ENCODE data around the gene PCDH15. TPM values are rescaled to one million over a fixed set of nuclear protein-coding genes. Genes with fewer than 3 reads are reported as not detected.

PCDH15 gene
- total RNA-seq, 4 donors from 2014 or later, result 0.14 to 0.48 (median 0.37) TPM; not detected in 1

- Histone ChIP-seq H3K27me3 (no peaks in the 10 kb centered on the region), H3K36me3 (no peaks in the 10 kb centered on the region), H3K9me3 (no peaks in the 10 kb centered on the region), H3K27ac (no peak overlapping the region), H3K4me1 (no peaks in the 10 kb centered on the region), H3K4me3 (no peak overlapping the region)
- TF ChIP-seq POLR2A (IDR thresholded peaks at IDR 0.05), result no peak
- TF ChIP-seq EP300 (IDR thresholded peaks at IDR 0.05; ENCODE audit: low read depth), result no peak
- no peak for TF ChIP-seq CTCF (IDR thresholded peaks at IDR 0.05)
- TF ChIP-seq POLR2AphosphoS5 (IDR thresholded peaks at IDR 0.05), result no peak
- in situ Hi-C loops (cut with MboI; ENCODE audit: low pct_ligation_motif_present in 1 of 4, low pct_unique_long_range_greater_than_20kb in 1 of 4, low sequenced_read_pairs in 3 of 4), result no loop called here
- DNase-seq, result no peak
- WGBS, 2 donors (ENCODE audit: low coverage in 1 of 2), result 57% methylated on average over 1 of the region's 1 CpG; no CpG with 5 or more reads in 1 of the 2 donors
- intact Hi-C loops (cut with DNase I; ENCODE audit: low total_unique reads), result no loop called here
Observed at GRCh38 chr10:54470324-54470631, 330.8 kb downstream of the PCDH15 start.

GRCh38 chr10:54469587-54470323 lies 331.3 kb downstream of the PCDH15 start:
- Histone ChIP-seq H3K4me1 (no peaks in the 10 kb centered on the region), H3K9me3 (no peaks in the 10 kb centered on the region), H3K27me3 (no peaks in the 10 kb centered on the region), H3K4me3 (no peak overlapping the region), H3K27ac (no peak overlapping the region), H3K36me3 (no peaks in the 10 kb centered on the region)
- WGBS, 2 donors (ENCODE audit: low coverage in 1 of 2), result 57 to 89% methylated on average over 1 to 8 of the region's 8 CpGs
- TF ChIP-seq POLR2A (IDR thresholded peaks at IDR 0.05) (no peak), POLR2AphosphoS5 (IDR thresholded peaks at IDR 0.05) (no peak), EP300 (IDR thresholded peaks at IDR 0.05; ENCODE audit: low read depth) (no peak), CTCF (IDR thresholded peaks at IDR 0.05) (no peak)
- DNase-seq, result no peak
- intact Hi-C loops (cut with DNase I; ENCODE audit: low total_unique reads) (no loop called here), in situ Hi-C loops (cut with MboI; ENCODE audit: low pct_ligation_motif_present in 1 of 4, low pct_unique_long_range_greater_than_20kb in 1 of 4, low sequenced_read_pairs in 3 of 4) (no loop called here)

- in situ Hi-C loops (cut with MboI; ENCODE audit: low pct_ligation_motif_present in 1 of 4, low pct_unique_long_range_greater_than_20kb in 1 of 4, low sequenced_read_pairs in 3 of 4) (no loop called here), intact Hi-C loops (cut with DNase I; ENCODE audit: low total_unique reads) (no loop called here)
- H3K4me3 ChIP-seq, result no peak overlapping the region
- H3K4me1 ChIP-seq, result no peaks in the 10 kb centered on the region
- WGBS, 2 donors (ENCODE audit: low coverage in 1 of 2), result 78 to 93% methylated on average over 1 of the region's 1 CpG
- no peak for TF ChIP-seq POLR2AphosphoS5 (IDR thresholded peaks at IDR 0.05)
- TF ChIP-seq EP300 (IDR thresholded peaks at IDR 0.05; ENCODE audit: low read depth), result no peak
- no peak for TF ChIP-seq CTCF (IDR thresholded peaks at IDR 0.05)
- no peak for TF ChIP-seq POLR2A (IDR thresholded peaks at IDR 0.05)
- no peaks in the 10 kb centered on the region for H3K36me3 ChIP-seq
- H3K27ac ChIP-seq, result no peak overlapping the region
- no peaks in the 10 kb centered on the region for H3K27me3 ChIP-seq
- DNase-seq, result no peak
- no peaks in the 10 kb centered on the region for H3K9me3 ChIP-seq
Observed at GRCh38 chr10:54454271-54454670, 346.8 kb downstream of the PCDH15 start.

GRCh38 chr10:54449056-54449455 lies 352.0 kb downstream of the PCDH15 start:
- H3K36me3 ChIP-seq, result no peaks in the 10 kb centered on the region
- H3K4me1 ChIP-seq, result no peaks in the 10 kb centered on the region
- H3K9me3 ChIP-seq, result no peaks in the 10 kb centered on the region
- DNase-seq, result no peak
- intact Hi-C loops (cut with DNase I; ENCODE audit: low total_unique reads) (no loop called here), in situ Hi-C loops (cut with MboI; ENCODE audit: low pct_ligation_motif_present in 1 of 4, low pct_unique_long_range_greater_than_20kb in 1 of 4, low sequenced_read_pairs in 3 of 4) (no loop called here)
- H3K27ac ChIP-seq, result no peak overlapping the region
- TF ChIP-seq POLR2A (IDR thresholded peaks at IDR 0.05) (no peak), POLR2AphosphoS5 (IDR thresholded peaks at IDR 0.05) (no peak), EP300 (IDR thresholded peaks at IDR 0.05; ENCODE audit: low read depth) (no peak)
- no peaks in the 10 kb centered on the region for H3K27me3 ChIP-seq
- WGBS, 2 donors (ENCODE audit: low coverage in 1 of 2), result 83 to 84% methylated on average over 1 of the region's 1 CpG
- no peak overlapping the region for H3K4me3 ChIP-seq

GRCh38 chr10:54444170-54444569 lies 356.9 kb downstream of the PCDH15 start:
- Histone ChIP-seq H3K4me1 (no peaks in the 10 kb centered on the region), H3K36me3 (no peaks in the 10 kb centered on the region), H3K9me3 (no peaks in the 10 kb centered on the region), H3K27ac (no peak overlapping the region), H3K27me3 (no peaks in the 10 kb centered on the region), H3K4me3 (no peak overlapping the region)
- in situ Hi-C loops (cut with MboI; ENCODE audit: low pct_ligation_motif_present in 1 of 4, low pct_unique_long_range_greater_than_20kb in 1 of 4, low sequenced_read_pairs in 3 of 4), result no loop called here
- WGBS, 2 donors (ENCODE audit: low coverage in 1 of 2), result 62 to 76% methylated on average over 3 to 4 of the region's 4 CpGs
- TF ChIP-seq POLR2AphosphoS5 (IDR thresholded peaks at IDR 0.05) (no peak), POLR2A (IDR thresholded peaks at IDR 0.05) (no peak), CTCF (IDR thresholded peaks at IDR 0.05) (no peak), EP300 (IDR thresholded peaks at IDR 0.05; ENCODE audit: low read depth) (no peak)
- intact Hi-C loops (cut with DNase I; ENCODE audit: low total_unique reads), result no loop called here
- DNase-seq, result no peak
